ENCODE results near the gene NACC2. TPM values are rescaled to one million over a fixed set of nuclear protein-coding genes. Genes with fewer than 3 reads are reported as not detected.

Gene NACC2
- total RNA-seq, 4 donors from 2014 or later = 22.2 to 64.3 (median 26.5) TPM

- Histone ChIP-seq H3K27ac (no peak overlapping the region), H3K36me3 (no peaks in the 10 kb centered on the region), H3K4me3 (no peak overlapping the region), H3K4me1 (peaks cover 0 to 4% (median 3%) of the 10 kb centered on the region in 4 donors), H3K27me3 (peaks cover 76% of the 10 kb centered on the region), H3K9me3 (no peaks in the 10 kb centered on the region)
- intact Hi-C loops (cut with DNase I; ENCODE audit: low total_unique reads) (no loop called here), in situ Hi-C loops (cut with MboI; ENCODE audit: low pct_ligation_motif_present in 1 of 4, low pct_unique_long_range_greater_than_20kb in 1 of 4, low sequenced_read_pairs in 3 of 4) (no loop called here)
- 19% methylated on average over 9 of the region's 9 CpGs; no CpG with 5 or more reads in 1 of the 2 donors for WGBS, 2 donors (ENCODE audit: low coverage in 1 of 2)
- TF ChIP-seq POLR2AphosphoS5 (IDR thresholded peaks at IDR 0.05) = no peak
- TF ChIP-seq, protein P1, sequence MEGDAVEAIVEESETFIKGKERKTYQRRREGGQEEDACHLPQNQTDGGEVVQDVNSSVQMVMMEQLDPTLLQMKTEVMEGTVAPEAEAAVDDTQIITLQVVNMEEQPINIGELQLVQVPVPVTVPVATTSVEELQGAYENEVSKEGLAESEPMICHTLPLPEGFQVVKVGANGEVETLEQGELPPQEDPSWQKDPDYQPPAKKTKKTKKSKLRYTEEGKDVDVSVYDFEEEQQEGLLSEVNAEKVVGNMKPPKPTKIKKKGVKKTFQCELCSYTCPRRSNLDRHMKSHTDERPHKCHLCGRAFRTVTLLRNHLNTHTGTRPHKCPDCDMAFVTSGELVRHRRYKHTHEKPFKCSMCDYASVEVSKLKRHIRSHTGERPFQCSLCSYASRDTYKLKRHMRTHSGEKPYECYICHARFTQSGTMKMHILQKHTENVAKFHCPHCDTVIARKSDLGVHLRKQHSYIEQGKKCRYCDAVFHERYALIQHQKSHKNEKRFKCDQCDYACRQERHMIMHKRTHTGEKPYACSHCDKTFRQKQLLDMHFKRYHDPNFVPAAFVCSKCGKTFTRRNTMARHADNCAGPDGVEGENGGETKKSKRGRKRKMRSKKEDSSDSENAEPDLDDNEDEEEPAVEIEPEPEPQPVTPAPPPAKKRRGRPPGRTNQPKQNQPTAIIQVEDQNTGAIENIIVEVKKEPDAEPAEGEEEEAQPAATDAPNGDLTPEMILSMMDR (IDR thresholded peaks at IDR 0.05) = peak in 4 of 5 experiments; percentile 21 to 40 (median 26)
- peak; percentile 34 for DNase-seq
Observed at GRCh38 chr9:136138566-136138965, 43.5 kb upstream of the NACC2 start.

GRCh38 chr9:136137321-136138265 is 42.5 kb upstream of the NACC2 start:
- TF ChIP-seq, protein P1 (IDR thresholded peaks at IDR 0.05) = no peak
- TF ChIP-seq EP300 (IDR thresholded peaks at IDR 0.05; ENCODE audit: low read depth) (no peak), POLR2AphosphoS5 (IDR thresholded peaks at IDR 0.05) (no peak), POLR2A (IDR thresholded peaks at IDR 0.05) (no peak)
- no peak overlapping the region for H3K27ac ChIP-seq
- no peaks in the 10 kb centered on the region for H3K36me3 ChIP-seq
- peaks cover 3 to 12% (median 10%) of the 10 kb centered on the region in 4 donors for H3K4me1 ChIP-seq
- peaks cover 76% of the 10 kb centered on the region for H3K27me3 ChIP-seq
- intact Hi-C loops (cut with DNase I; ENCODE audit: low total_unique reads) = no loop called here
- no peaks in the 10 kb centered on the region for H3K9me3 ChIP-seq
- in situ Hi-C loops (cut with MboI; ENCODE audit: low pct_ligation_motif_present in 1 of 4, low pct_unique_long_range_greater_than_20kb in 1 of 4, low sequenced_read_pairs in 3 of 4) = no loop called here
- WGBS, 2 donors (ENCODE audit: low coverage in 1 of 2) = 70% methylated on average over 27 of the region's 27 CpGs; no CpG with 5 or more reads in 1 of the 2 donors
- DNase-seq = no peak
- H3K4me3 ChIP-seq = no peak overlapping the region

GRCh38 chr9:136136127-136136925 is 41.2 kb upstream of the NACC2 start:
- H3K27me3 ChIP-seq = peaks cover 80% of the 10 kb centered on the region
- TF ChIP-seq POLR2A (IDR thresholded peaks at IDR 0.05) (no peak), EP300 (IDR thresholded peaks at IDR 0.05; ENCODE audit: low read depth) (no peak), POLR2AphosphoS5 (IDR thresholded peaks at IDR 0.05) (no peak)
- TF ChIP-seq, protein P1 (IDR thresholded peaks at IDR 0.05) = no peak
- H3K4me1 ChIP-seq = peaks cover 3 to 16% (median 12%) of the 10 kb centered on the region in 4 donors
- no peaks in the 10 kb centered on the region for H3K9me3 ChIP-seq
- DNase-seq = no peak
- no peaks in the 10 kb centered on the region for H3K36me3 ChIP-seq
- no peak overlapping the region for H3K4me3 ChIP-seq
- intact Hi-C loops (cut with DNase I; ENCODE audit: low total_unique reads) (no loop called here), in situ Hi-C loops (cut with MboI; ENCODE audit: low pct_ligation_motif_present in 1 of 4, low pct_unique_long_range_greater_than_20kb in 1 of 4, low sequenced_read_pairs in 3 of 4) (no loop called here)
- no peak overlapping the region for H3K27ac ChIP-seq
- WGBS, 2 donors (ENCODE audit: low coverage in 1 of 2) = 76% methylated on average over 31 of the region's 33 CpGs; no CpG with 5 or more reads in 1 of the 2 donors
